HL-60 (cell line): ENCODE data around the gene CCL8.

Experiments used
- GABPA ChIP-seq: IDR thresholded peaks from 2 replicates; pipeline ENCODE4 v1.6.1; 2012; ENCODE audit warnings: low read depth
- POLR2AphosphoS5 ChIP-seq: IDR thresholded peaks from 2 replicates; pipeline ENCODE4 v1.6.1; 2012; ENCODE audit warnings: low read depth
- SPI1 ChIP-seq: IDR thresholded peaks from 2 replicates; pipeline ENCODE4 v1.6.1; 2012; ENCODE audit warnings: low read depth, mild to moderate bottlenecking, borderline replicate concordance
- TF ChIP-seq, protein P1 (sequence below): IDR thresholded peaks from one replicate; pipeline ENCODE4 v1.5.1; 2011; ENCODE audit warnings: low read length, control low read depth, inconsistent platforms; ENCODE audit not compliant: insufficient read depth
- TF ChIP-seq, protein P2 (sequence below): IDR thresholded peaks from 2 replicates; pipeline ENCODE4 v1.6.1; 2012; ENCODE audit warnings: low read depth; ENCODE audit not compliant: insufficient replicate concordance

DNA sequence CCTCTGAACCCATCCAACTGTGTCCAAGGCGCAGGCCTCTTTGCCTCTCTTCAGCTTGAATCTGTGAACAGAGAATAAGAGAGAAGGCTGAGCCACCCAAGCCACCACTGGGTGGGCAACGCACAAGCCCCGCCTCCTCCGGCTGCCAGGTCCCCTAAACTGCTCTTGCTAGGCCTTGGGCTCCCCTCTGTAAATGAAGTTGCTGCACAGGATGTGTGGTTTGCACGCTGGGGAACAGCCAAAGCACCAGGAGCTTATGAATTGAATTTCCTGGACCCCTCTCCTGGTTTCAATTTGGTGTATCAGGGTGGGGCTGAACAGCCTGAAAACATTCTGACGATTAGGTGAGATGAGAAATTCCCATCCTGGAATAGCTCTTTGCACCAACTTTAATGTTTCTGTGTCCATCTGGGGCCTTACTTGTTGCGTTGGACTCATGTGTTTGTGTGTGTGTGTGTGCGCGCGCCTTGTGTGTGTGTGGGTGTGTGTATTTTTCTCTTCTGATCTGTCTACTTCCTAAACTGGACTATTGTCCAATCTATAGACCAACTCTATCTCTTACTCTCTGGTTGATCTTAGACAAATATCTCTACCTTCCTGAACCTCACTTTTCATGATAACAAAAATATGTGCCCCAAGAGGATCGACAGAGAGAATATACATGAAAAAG is 41.5 kb downstream of the CCL8 start:
- TF ChIP-seq, protein P1, sequence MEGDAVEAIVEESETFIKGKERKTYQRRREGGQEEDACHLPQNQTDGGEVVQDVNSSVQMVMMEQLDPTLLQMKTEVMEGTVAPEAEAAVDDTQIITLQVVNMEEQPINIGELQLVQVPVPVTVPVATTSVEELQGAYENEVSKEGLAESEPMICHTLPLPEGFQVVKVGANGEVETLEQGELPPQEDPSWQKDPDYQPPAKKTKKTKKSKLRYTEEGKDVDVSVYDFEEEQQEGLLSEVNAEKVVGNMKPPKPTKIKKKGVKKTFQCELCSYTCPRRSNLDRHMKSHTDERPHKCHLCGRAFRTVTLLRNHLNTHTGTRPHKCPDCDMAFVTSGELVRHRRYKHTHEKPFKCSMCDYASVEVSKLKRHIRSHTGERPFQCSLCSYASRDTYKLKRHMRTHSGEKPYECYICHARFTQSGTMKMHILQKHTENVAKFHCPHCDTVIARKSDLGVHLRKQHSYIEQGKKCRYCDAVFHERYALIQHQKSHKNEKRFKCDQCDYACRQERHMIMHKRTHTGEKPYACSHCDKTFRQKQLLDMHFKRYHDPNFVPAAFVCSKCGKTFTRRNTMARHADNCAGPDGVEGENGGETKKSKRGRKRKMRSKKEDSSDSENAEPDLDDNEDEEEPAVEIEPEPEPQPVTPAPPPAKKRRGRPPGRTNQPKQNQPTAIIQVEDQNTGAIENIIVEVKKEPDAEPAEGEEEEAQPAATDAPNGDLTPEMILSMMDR: no peak
- no peak for TF ChIP-seq GABPA
- TF ChIP-seq POLR2AphosphoS5: no peak
- TF ChIP-seq, protein P2, sequence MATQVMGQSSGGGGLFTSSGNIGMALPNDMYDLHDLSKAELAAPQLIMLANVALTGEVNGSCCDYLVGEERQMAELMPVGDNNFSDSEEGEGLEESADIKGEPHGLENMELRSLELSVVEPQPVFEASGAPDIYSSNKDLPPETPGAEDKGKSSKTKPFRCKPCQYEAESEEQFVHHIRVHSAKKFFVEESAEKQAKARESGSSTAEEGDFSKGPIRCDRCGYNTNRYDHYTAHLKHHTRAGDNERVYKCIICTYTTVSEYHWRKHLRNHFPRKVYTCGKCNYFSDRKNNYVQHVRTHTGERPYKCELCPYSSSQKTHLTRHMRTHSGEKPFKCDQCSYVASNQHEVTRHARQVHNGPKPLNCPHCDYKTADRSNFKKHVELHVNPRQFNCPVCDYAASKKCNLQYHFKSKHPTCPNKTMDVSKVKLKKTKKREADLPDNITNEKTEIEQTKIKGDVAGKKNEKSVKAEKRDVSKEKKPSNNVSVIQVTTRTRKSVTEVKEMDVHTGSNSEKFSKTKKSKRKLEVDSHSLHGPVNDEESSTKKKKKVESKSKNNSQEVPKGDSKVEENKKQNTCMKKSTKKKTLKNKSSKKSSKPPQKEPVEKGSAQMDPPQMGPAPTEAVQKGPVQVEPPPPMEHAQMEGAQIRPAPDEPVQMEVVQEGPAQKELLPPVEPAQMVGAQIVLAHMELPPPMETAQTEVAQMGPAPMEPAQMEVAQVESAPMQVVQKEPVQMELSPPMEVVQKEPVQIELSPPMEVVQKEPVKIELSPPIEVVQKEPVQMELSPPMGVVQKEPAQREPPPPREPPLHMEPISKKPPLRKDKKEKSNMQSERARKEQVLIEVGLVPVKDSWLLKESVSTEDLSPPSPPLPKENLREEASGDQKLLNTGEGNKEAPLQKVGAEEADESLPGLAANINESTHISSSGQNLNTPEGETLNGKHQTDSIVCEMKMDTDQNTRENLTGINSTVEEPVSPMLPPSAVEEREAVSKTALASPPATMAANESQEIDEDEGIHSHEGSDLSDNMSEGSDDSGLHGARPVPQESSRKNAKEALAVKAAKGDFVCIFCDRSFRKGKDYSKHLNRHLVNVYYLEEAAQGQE: no peak
- TF ChIP-seq SPI1: no peak
